Prostate gland (tissue), 2 donors: Measurements from ENCODE around the gene C11orf91. TPM values are rescaled to one million over a fixed set of nuclear protein-coding genes. Genes with fewer than 3 reads are reported as not detected.

Experiments
- DNase-seq: peaks from one replicate; pipeline ENCODE4 v3.0.0-alpha.2; 2019; ENCODE audit warnings: low spot score
- H3K27ac ChIP-seq, 2 donors: fragments of 200-600 bp; sonication (generic); 2 replicates each; pipeline ENCODE4 v1.5.1; 2017 to 2019
- H3K27me3 ChIP-seq: fragments of 200-600 bp; sonication (generic); replicated peaks from 2 replicates; pipeline ENCODE4 v1.5.1; 2019; ENCODE audit not compliant: insufficient read depth
- H3K36me3 ChIP-seq, 2 donors: fragments of 200-600 bp; sonication (generic); 1 replicate in 1 of 2; 2 replicates in 1 of 2; pipeline versions ENCODE4 v1.5.1 to v1.8.1; 2017 to 2019
- H3K4me1 ChIP-seq: fragments of 200-600 bp; sonication (generic); replicated peaks from 2 replicates; pipeline ENCODE4 v1.5.1; 2019
- H3K4me3 ChIP-seq, 2 donors: fragments of 200-600 bp; sonication (generic); 2 replicates each; pipeline ENCODE4 v1.5.1; 2017 to 2019
- H3K9me3 ChIP-seq: fragments of 200-600 bp; sonication (generic); 2 replicates; pipeline ENCODE4 v1.5.1; 2017
- CTCF ChIP-seq, 4 experiments: fragments of 200-600 bp in 2 of 4; fragments of 450-650 bp in 2 of 4; sonication (generic) in 2 of 4; IDR thresholded peaks; 1 replicate in 3 of 4; 2 replicates in 1 of 4; pipeline ENCODE4 v1.5.1; 2016 to 2019; ENCODE audit warnings: antibody characterized with exemption in 4 of 4, mild to moderate bottlenecking in 2 of 4, moderate library complexity in 2 of 4
- POLR2A ChIP-seq: fragments of 450-650 bp; IDR thresholded peaks from one replicate; pipeline ENCODE4 v1.6.1; 2016; ENCODE audit warnings: antibody characterized with exemption, mild to moderate bottlenecking
- POLR2AphosphoS5 ChIP-seq: sonication (generic); formaldehyde crosslinking; IDR thresholded peaks from one replicate; pipeline ENCODE4 v1.6.1; 2017; ENCODE audit warnings: antibody characterized with exemption
- WGBS: methylation state at CpG from one replicate; pipeline ENCODE4 v1.1.5; 2018; 5-methylcytosine and 5-hydroxymethylcytosine counted together
- intact Hi-C: fragments of 100-400 bp; cut with DNase I; formaldehyde crosslinking; loops from one replicate; pipeline ENCODE4 v1.14.2; 2022
- total RNA-seq, 2 donors: library from RNA; depleted of rRNA; stranded (reverse); fragments of >200 nt; gene quantifications; one replicate each; pipeline ENCODE4 v1.1.0, GENCODE V29; 2016

Gene C11orf91
- total RNA-seq, 2 donors from 2014 or later = not detected

GRCh38 chr11:33669598-33670249 is 30.9 kb downstream of the C11orf91 start:
- no peaks in the 10 kb centered on the region for H3K36me3 ChIP-seq
- H3K4me1 ChIP-seq = no peaks in the 10 kb centered on the region
- H3K27me3 ChIP-seq = no peaks in the 10 kb centered on the region
- H3K9me3 ChIP-seq = no peaks in the 10 kb centered on the region
- no peak overlapping the region for H3K27ac ChIP-seq
- DNase-seq = no peak
- H3K4me3 ChIP-seq = no peak overlapping the region
- intact Hi-C loops = no loop called here
- TF ChIP-seq POLR2AphosphoS5 (no peak), CTCF (IDR thresholded peaks at IDR 0.05) (no peak)
- 91% methylated on average over 5 of the region's 5 CpGs for WGBS

- intact Hi-C loops = no loop called here
- no peak for TF ChIP-seq CTCF (IDR thresholded peaks at IDR 0.05)
- no peak for TF ChIP-seq POLR2A
- TF ChIP-seq POLR2AphosphoS5 = no peak
- no peaks in the 10 kb centered on the region for H3K9me3 ChIP-seq
- no peaks in the 10 kb centered on the region for H3K27me3 ChIP-seq
- WGBS = 95% methylated on average over 6 of the region's 6 CpGs
- no peaks in the 10 kb centered on the region for H3K4me1 ChIP-seq
- H3K36me3 ChIP-seq = no peaks in the 10 kb centered on the region
- DNase-seq = no peak
- no peak overlapping the region for H3K4me3 ChIP-seq
- no peak overlapping the region for H3K27ac ChIP-seq
Measured at GRCh38 chr11:33668951-33669596, 31.6 kb downstream of the C11orf91 start.

GRCh38 chr11:33668468-33668825 is 32.2 kb downstream of the C11orf91 start:
- WGBS = 47% methylated on average over 6 of the region's 6 CpGs
- intact Hi-C loops = no loop called here
- Histone ChIP-seq H3K4me3 (no peak overlapping the region), H3K27me3 (no peaks in the 10 kb centered on the region), H3K4me1 (no peaks in the 10 kb centered on the region), H3K36me3 (no peaks in the 10 kb centered on the region), H3K9me3 (no peaks in the 10 kb centered on the region), H3K27ac (no peak overlapping the region)
- TF ChIP-seq POLR2A (no peak), CTCF (IDR thresholded peaks at IDR 0.05) (no peak), POLR2AphosphoS5 (no peak)
- DNase-seq = no peak

- Histone ChIP-seq H3K4me1 (no peaks in the 10 kb centered on the region), H3K27me3 (no peaks in the 10 kb centered on the region), H3K27ac (no peak overlapping the region), H3K4me3 (no peak overlapping the region), H3K36me3 (no peaks in the 10 kb centered on the region), H3K9me3 (no peaks in the 10 kb centered on the region)
- WGBS = 85% methylated on average over 18 of the region's 18 CpGs
- intact Hi-C loops = no loop called here
- DNase-seq = no peak
- TF ChIP-seq POLR2A = no peak
- TF ChIP-seq CTCF (IDR thresholded peaks at IDR 0.05) = no peak
- TF ChIP-seq POLR2AphosphoS5 = no peak
Measured at GRCh38 chr11:33667819-33668467, 32.7 kb downstream of the C11orf91 start.
